HL-60/S4 (cell line): ENCODE measurements around the gene NELL2.

Experiments
- in situ Hi-C: fragments of 300-500 bp; cut with MboI; formaldehyde crosslinking; loops from 2 replicates; pipeline ENCODE4 v1.14.3; 2022; ENCODE audit warnings: low sequenced_read_pairs

NELL2 gene

GRCh38 chr12:44627387-44628166 lies 248.5 kb downstream of the NELL2 start:
- in situ Hi-C loops: no loop called here

- in situ Hi-C loops: no loop called here
These were observed 249.2 kb downstream of the NELL2 start for GRCh38 chr12:44626883-44627282.

DNA sequence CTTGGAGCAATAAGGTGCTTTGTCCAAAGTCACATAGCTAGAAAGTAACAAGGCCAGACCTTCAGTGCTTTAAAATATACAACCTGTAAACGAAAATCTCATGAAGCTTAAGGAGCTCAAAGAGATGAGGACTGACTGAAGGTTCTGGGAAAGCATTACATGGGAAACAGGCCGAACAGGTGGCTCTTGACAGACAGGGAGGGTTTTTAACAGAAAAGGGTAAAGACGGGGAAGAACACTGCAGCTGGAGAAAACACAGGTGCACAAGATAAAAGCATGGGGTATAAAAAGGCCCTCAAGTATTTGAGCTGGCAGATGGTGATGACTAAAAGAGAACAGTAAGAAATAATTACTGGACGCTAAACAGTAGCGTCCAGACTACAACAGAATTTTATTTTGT lies 257.2 kb downstream of the NELL2 start:
- in situ Hi-C loops: no loop called here

GRCh38 chr12:44616402-44616801 lies 259.7 kb downstream of the NELL2 start:
- in situ Hi-C loops: no loop called here

GRCh38 chr12:44611538-44611937 lies 264.6 kb downstream of the NELL2 start:
- in situ Hi-C loops: no loop called here

DNA sequence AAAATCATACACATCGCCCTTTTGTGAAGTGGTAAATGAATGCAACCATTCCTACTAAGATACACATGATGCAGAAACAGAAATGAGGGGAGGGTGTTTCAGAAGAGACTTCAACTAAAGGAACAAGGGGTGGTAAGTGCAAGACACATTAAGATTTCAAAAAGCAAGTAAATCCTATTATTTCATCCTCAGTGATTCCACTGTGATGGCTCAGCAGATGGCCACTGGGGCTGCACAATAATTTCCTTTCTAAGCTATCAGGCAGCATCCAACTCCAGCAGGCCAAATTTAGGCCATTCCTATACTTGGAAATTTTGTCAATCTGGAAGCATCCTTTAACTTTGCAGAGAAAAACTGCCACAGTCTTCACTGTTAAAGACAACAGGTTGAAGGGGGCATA lies 272.4 kb downstream of the NELL2 start:
- in situ Hi-C loops: no loop called here

- in situ Hi-C loops: no loop called here
These were observed 283.5 kb downstream of the NELL2 start for GRCh38 chr12:44592626-44593025.

DNA sequence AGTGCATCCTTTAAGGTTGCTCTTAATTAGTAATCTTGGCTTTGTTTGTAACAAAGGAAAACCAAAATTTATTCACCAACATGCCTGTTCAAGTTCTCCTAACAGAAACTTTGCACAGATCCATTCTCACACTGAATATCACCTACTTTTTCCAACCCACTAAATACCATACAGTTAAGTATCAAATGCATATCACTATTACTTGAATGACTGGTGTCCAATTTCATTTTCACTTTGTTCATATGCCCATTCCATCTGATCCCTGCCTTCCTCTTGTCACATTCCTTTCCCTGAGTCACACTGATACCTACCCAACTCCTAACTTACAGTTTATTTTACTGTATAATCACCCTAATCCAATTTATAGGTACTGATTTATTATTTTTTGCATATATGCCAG lies 286.4 kb downstream of the NELL2 start:
- in situ Hi-C loops: no loop called here

DNA sequence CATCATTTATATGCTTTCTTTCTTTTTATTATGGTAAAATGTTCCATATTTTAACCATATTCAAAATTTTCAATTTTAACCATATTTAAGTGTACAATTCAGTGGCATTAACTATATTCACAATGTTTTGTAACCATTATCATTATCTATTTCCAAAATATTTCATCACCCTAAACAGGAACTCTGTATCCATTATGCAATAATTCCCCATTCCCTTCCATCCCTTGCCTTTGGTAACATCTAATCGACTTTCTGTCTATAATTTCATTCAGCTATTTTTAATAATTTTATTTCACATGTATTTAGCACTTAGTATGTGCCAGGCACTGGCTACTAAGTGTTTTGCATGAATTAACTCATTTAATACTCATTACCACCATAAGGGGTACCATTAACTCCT lies 287.5 kb downstream of the NELL2 start:
- in situ Hi-C loops: no loop called here

DNA sequence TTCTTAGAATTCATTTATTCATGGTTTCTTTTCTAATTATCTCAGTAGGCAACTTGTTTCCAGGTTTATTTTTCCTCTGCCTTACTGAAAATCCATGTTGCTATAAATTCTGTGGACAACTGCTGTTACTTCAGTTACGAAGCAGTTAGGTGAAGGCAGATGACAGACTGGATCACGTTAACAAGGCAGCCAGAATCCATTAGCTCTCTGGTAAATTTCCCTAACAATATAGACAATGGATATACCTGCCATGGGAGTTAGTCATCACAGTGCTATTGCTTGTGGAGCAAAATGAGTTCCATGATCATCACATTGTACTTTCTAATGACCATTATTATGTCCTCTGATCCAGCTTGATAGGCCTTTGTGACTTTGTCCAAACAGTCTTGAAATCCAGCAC lies 291.5 kb downstream of the NELL2 start:
- in situ Hi-C loops: no loop called here

- in situ Hi-C loops: no loop called here
These were observed 293.6 kb downstream of the NELL2 start for GRCh38 chr12:44582521-44582920.

- in situ Hi-C loops: no loop called here
These were observed 294.4 kb downstream of the NELL2 start for GRCh38 chr12:44581642-44582242.

GRCh38 chr12:44574586-44574985 lies 301.5 kb downstream of the NELL2 start:
- in situ Hi-C loops: no loop called here

DNA sequence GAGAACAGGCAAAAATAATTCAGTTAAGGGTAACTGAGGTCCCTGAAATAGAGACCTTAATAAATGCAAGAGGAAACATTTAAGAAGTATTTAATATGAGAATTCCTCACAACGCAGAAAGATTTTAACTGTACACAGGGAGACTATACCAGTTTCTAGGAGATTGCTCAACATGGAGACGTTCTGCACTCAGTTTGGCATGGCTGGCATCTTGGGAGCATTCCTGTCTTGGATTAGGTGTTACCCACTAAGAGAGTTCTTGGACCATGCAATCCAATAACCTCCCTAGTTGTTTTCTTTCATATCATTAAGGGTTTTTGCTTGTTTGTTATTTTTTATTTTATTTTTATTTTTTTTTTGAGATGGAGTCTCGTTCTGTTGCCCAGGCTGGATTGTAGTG lies 302.4 kb downstream of the NELL2 start:
- in situ Hi-C loops: no loop called here

- in situ Hi-C loops: no loop called here
These were observed 305.0 kb downstream of the NELL2 start for GRCh38 chr12:44571006-44571550.

DNA sequence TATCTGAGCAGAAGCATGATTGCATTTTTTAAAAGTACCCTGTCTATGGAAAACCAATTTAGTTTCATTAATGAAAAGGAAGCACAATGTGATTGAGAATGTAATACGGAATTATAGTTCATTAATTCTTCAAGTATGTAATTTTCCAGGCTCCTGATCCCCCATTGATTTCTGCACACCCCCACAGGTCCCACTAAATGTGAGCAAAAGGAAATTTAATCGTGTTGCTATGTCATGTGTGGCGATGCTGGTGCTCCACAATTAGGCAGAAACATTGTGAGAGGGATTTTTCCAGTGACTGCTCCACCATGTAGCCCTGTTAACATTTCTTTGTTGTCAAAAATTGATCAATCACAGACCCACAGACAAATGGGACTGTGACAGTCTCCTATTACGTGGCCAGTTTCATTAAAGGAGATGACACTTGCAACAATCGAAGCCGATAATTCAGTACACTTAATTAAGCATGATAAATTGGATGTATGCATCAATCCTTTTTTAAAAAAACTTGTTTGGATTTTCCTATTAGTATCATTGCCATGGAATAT lies 306.0 kb downstream of the NELL2 start:
- in situ Hi-C loops: no loop called here

DNA sequence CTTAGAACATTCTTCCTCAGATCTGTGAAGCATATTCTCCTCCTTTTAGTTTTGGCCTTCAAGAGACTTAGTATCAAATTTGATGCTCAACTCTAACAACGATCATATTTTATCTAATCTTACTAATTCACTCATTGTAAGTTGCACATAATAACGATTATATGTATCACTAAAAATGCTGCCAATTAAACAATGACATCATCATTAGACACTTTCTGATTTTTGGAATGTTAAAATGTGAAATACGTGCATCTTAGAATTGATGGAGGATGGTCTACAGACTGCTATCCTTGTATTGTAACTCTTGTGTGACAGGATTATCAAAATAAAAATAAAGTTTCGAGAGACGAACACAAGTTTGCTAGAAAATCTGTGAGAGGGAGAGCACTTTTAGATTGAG lies 311.0 kb downstream of the NELL2 start:
- in situ Hi-C loops: no loop called here

DNA sequence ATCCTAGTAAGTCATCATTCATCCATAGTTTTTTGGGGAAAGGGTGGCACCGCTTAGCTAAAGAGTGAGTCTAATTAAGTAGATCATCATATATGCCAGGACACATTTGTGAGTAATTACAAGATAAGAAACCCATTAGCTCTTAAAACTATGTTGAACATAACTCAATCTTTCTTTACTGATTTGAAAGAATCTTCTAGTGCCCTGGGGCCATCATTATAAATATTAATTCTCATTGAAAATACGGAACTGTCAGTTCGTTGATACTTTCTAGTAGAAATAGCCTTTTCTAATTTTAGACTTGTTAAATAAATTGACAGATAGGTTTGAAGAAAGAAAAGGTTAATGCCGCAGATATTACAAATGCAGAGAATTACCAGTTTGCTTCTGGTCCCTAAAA lies 312.6 kb downstream of the NELL2 start:
- in situ Hi-C loops: no loop called here

- in situ Hi-C loops: no loop called here
These were observed 317.6 kb downstream of the NELL2 start for GRCh38 chr12:44558340-44559100.

DNA sequence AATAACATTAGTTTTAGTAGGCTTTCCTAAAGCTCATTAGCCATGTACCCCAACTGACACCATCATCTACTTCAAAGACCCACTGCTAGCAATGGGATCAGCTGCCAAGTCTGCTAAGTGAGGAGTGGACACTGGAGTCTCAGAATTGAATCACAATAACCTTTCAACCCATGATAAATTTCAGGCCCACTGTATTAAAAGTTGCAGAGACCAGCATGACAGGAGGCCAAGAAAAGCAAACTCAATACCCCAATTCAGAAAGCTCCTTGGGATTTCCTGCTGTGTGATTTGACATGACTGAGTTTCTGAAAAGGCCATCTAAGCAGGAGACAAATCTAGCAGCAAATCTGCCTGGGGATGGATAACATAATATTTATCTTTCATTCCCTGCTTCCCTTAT lies 320.7 kb downstream of the NELL2 start:
- in situ Hi-C loops: no loop called here

DNA sequence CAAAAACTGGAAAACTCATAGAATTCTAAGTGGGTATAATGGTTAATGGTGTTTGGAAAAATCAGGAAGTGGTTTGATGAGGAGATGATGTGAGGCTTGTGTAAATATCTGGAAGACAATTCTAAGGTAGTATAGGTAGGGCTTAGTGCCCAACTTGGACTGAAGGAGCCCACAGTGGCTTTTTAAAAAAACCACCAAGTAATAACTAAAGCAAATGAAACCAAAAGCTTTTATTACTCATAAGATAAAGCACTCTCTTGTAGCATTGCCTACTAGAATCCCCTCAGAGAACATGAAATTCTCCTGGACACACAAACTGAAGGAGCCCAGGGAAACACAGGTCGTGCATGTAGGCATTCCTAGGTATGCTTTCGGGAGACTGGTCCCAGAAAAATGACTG lies 324.5 kb downstream of the NELL2 start:
- in situ Hi-C loops: no loop called here
